HEK293T (cell line): ENCODE measurements around the gene JMJD1C.
A peak's percentile ranks its signal among the peaks of the same experiment; 100 is the strongest.
"Not testable (repeated sequence)": the region's sequence is repeated elsewhere in the genome, so short reads cannot be mapped to it uniquely, and the experiment has no call there.

Source experiments
- CTCF ChIA-PET: fragments of 350-600 bp; formaldehyde crosslinking; extraction: SDS; loops from one replicate; lab custom pipeline; 2021; ENCODE audit warnings: antibody characterized with exemption, inconsistent platforms; lab: Yijun Ruan, JAX
- POLR2A ChIA-PET: fragments of 350-600 bp; formaldehyde crosslinking; extraction: SDS; loops from one replicate; lab custom pipeline; 2020; ENCODE audit warnings: antibody characterized with exemption, inconsistent platforms; lab: Yijun Ruan, JAX
- DNase-seq: peaks from one replicate; pipeline ENCODE4 v3.0.0; 2012; ENCODE audit warnings: mixed read lengths; ENCODE audit errors: extremely low spot score
- ARNT ChIP-seq: fragments of 450-650 bp; IDR thresholded peaks from 2 replicates; pipeline ENCODE4 v1.6.1; 2017; ENCODE audit warnings: mild to moderate bottlenecking
- BHLHE40 ChIP-seq: fragments of 450-650 bp; IDR thresholded peaks from 2 replicates; pipeline ENCODE4 v1.6.1; 2016; ENCODE audit warnings: mild to moderate bottlenecking, moderate library complexity, borderline replicate concordance
- CTBP1 ChIP-seq: fragments of 450-650 bp; IDR thresholded peaks from 2 replicates; pipeline ENCODE4 v1.6.1; 2016; ENCODE audit warnings: borderline replicate concordance
- ELF4 ChIP-seq: fragments of 450-650 bp; IDR thresholded peaks from 2 replicates; pipeline ENCODE4 v1.6.1; 2017; ENCODE audit warnings: antibody characterized with exemption
- FOXA1 ChIP-seq: fragments of 450-650 bp; IDR thresholded peaks from 2 replicates; pipeline ENCODE4 v1.6.1; 2016; ENCODE audit warnings: mild to moderate bottlenecking
- FOXK2 ChIP-seq: fragments of 450-650 bp; IDR thresholded peaks from 2 replicates; pipeline ENCODE4 v1.6.1; 2016; ENCODE audit warnings: mild to moderate bottlenecking
- FOXM1 ChIP-seq: fragments of 450-650 bp; IDR thresholded peaks from 2 replicates; pipeline ENCODE4 v1.6.1; 2017; ENCODE audit warnings: mild to moderate bottlenecking, borderline replicate concordance
- HDGF ChIP-seq: fragments of 450-650 bp; IDR thresholded peaks from 2 replicates; pipeline ENCODE4 v1.6.1; 2017; ENCODE audit warnings: antibody characterized with exemption, borderline replicate concordance
- L3MBTL2 ChIP-seq: fragments of 450-650 bp; conservative IDR thresholded peaks from 2 replicates; pipeline ENCODE4 v1.6.1; 2016; ENCODE audit warnings: mild to moderate bottlenecking
- LEF1 ChIP-seq: fragments of 450-650 bp; IDR thresholded peaks from 2 replicates; pipeline ENCODE4 v1.6.1; 2017; ENCODE audit warnings: mild to moderate bottlenecking, borderline replicate concordance
- NFRKB ChIP-seq: fragments of 450-650 bp; IDR thresholded peaks from 2 replicates; pipeline ENCODE4 v1.6.1; 2016; ENCODE audit warnings: mild to moderate bottlenecking, moderate library complexity
- SP1 ChIP-seq: fragments of 450-650 bp; IDR thresholded peaks from 2 replicates; pipeline ENCODE4 v1.6.1; 2017
- SUZ12 ChIP-seq: fragments of 450-650 bp; IDR thresholded peaks from 2 replicates; pipeline ENCODE4 v1.6.1; 2016; ENCODE audit warnings: mild to moderate bottlenecking
- TARDBP ChIP-seq: fragments of 450-650 bp; IDR thresholded peaks from 2 replicates; pipeline ENCODE4 v1.6.1; 2016
- ZNF384 ChIP-seq: fragments of 450-650 bp; IDR thresholded peaks from 2 replicates; pipeline ENCODE4 v1.6.1; 2016
- TF ChIP-seq, protein P1 (sequence below): fragments of 450-650 bp; IDR thresholded peaks from 2 replicates; pipeline ENCODE4 v1.6.1; 2016

Gene JMJD1C

DNA sequence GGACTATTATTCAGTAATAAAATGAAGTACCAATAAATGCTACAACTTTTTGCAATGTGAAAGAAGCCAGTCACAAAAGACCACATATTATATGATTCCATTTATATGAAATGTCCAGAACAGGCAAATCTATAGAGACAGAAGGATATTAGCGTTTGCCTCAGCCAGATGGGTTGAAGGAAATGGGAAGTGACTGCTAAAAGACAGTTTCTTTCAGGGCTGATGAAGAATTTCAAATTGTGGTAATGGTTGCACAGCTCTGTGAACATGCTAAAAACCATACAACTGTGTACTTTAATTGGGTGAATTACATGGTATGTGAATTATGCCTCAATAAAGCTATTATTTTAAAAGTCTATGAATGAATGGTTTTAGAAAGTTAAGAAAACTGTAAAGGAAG, 31.5 kb upstream of the JMJD1C start:
- ChIA-PET CTCF (no interaction called here), POLR2A (no interaction called here)
- no peak for DNase-seq
- TF ChIP-seq SP1, result no peak
- TF ChIP-seq ZNF384, result no peak
- TF ChIP-seq LEF1, result no peak
- TF ChIP-seq, protein P1, sequence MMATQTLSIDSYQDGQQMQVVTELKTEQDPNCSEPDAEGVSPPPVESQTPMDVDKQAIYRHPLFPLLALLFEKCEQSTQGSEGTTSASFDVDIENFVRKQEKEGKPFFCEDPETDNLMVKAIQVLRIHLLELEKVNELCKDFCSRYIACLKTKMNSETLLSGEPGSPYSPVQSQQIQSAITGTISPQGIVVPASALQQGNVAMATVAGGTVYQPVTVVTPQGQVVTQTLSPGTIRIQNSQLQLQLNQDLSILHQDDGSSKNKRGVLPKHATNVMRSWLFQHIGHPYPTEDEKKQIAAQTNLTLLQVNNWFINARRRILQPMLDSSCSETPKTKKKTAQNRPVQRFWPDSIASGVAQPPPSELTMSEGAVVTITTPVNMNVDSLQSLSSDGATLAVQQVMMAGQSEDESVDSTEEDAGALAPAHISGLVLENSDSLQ, result no peak
- no peak for TF ChIP-seq HDGF
- TF ChIP-seq ARNT, result no peak
- no peak for TF ChIP-seq TARDBP
- no peak for TF ChIP-seq FOXA1
- TF ChIP-seq BHLHE40, result no peak
- no peak for TF ChIP-seq L3MBTL2
- TF ChIP-seq FOXK2, result no peak
- no peak for TF ChIP-seq CTBP1

DNA sequence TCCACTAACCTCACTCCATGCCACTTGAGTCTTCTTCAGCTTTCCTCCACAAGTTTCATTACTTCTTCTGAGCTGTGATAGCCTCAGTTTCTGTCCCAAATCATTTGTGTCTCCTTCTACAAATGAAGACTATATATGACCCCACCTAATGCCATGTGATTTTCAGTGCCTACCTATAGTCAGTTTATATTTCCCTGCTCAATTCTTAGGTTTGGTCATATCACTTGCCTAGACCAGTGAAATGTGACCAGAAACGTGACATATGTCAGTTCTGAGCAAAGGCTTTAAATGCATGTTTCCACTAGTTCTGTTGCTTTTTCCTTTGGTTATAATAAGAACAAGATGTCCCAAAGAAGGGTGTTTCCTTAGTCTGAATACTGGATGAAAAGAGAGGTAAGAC, 30.8 kb upstream of the JMJD1C start:
- DNase-seq, result no peak
- no peak for TF ChIP-seq SUZ12
- no peak for TF ChIP-seq FOXA1
- no peak for TF ChIP-seq NFRKB
- TF ChIP-seq L3MBTL2, result no peak
- no peak for TF ChIP-seq HDGF
- no peak for TF ChIP-seq TARDBP
- no peak for TF ChIP-seq FOXM1
- TF ChIP-seq, protein P1, result no peak
- ChIA-PET CTCF (no interaction called here), POLR2A (no interaction called here)

DNA sequence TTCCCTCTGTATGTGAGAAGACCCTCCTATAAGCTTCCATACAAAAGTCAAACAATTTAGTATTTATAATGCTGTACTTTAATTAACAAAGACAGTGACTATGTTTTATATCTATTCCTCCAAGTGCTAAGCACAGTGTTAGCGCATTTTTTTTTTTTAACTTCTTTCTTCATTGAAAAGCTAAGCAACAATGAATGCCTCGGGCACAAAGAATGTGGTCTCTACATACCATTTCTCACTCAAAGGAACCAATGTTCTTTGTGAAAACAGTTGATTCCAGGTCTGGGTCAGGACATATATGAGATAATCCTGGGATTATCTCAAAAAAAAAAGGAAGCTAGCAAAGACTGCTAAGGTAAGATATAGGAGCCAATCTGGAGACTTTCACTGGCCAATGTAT, 29.2 kb upstream of the JMJD1C start:
- no peak for DNase-seq
- ChIA-PET POLR2A (no interaction called here), CTCF (no interaction called here)
- TF ChIP-seq, protein P1, result no peak
- no peak for TF ChIP-seq TARDBP
- TF ChIP-seq ARNT, result no peak
- no peak for TF ChIP-seq ELF4
- TF ChIP-seq HDGF, result no peak
- TF ChIP-seq SP1, result no peak
- no peak for TF ChIP-seq LEF1
- no peak for TF ChIP-seq FOXA1
- no peak for TF ChIP-seq L3MBTL2
- TF ChIP-seq FOXM1, result no peak
- TF ChIP-seq BHLHE40, result no peak
- no peak for TF ChIP-seq FOXK2
- no peak for TF ChIP-seq CTBP1
- TF ChIP-seq SUZ12, result no peak

DNA sequence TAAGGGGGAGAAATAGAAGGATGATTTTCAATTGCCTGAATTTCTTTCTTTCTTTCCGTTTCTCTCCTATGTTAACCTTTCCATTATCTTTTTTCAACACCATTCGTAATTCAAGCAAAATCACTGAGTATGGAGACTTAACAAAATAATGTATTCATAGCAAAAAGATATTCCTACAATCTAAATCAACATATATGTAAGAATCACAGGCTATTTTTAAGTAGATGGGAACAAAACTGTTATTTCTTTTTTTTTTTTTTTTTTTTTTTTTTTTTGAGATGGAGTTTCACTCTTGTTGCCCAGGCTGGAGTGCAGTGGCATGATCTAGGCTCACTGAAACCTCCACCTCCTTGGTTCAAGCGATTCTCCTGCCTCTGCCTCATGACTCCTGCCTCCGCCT, 27.2 kb upstream of the JMJD1C start:
- POLR2A ChIA-PET, result no interaction called here
- CTCF ChIA-PET, result no interaction called here
- TF ChIP-seq ZNF384 (peak; percentile 71), FOXA1 (no peak)
- DNase-seq, result no peak

DNA sequence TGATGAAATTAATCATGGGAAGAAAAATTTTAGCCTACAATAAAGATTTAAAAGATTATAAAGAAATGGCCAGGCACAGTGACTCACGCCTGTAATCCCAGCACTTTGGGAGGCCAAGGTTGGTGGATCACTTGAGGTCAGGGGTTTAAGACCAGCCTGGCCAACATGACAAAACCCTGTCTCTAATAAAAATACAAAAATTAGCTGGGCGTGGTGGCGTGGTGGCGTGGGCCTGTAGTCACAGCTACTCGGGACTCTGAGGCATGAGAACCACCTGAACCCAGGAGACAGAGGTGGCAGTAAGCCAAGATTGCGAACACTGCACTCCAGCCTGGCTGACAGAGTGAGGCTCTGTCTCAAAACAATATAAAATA, 26.5 kb upstream of the JMJD1C start:
- CTCF ChIA-PET, DNase-seq: not testable (repeated sequence)
- POLR2A ChIA-PET, result interaction anchor here (1.2 to 1.5 kb wide), 2 partner anchors 26 to 30 kb away, joined by 3 to 5 read pairs; no protein-coding TSS in a partner anchor

DNA sequence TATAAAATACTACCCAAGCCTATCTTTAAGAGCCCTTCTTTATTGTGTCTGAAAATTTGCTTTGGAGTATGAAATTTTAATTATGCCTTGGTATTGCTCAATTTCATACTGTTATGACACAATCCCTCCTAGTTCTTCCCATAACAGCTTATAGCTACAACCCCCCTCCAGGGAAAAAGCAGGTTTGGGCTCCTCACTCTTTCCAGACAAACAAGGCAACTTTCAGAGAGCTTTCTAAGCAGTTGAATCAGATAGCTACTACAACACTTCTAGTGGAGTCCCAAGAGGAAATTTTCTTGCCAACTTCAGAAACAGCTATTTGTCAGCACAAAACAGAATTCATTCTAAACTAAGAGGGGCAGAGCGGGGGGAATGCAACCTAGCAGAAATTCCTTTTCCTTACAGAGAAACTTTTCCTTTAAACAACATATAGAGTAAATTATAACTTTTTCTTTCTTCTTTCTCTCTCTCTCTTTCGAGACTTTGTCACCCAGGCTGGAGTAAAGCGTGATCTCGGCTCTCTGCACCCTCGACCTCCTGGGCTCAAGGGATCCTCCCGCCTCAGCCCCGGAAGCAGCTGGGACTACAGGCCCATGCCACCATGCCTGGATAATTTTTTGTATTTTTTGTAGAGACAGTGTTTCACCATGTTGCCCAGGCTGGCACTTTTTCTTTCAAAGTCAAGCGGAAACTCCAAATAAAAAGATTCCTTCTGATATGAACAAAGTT, 26.0 kb upstream of the JMJD1C start:
- ChIA-PET POLR2A (interaction anchor here (1.2 to 1.5 kb wide), 2 partner anchors 25 to 30 kb away, joined by 3 to 5 read pairs; no protein-coding TSS in a partner anchor), CTCF (interaction anchor here (0.7 kb wide), 1 partner anchor 139 kb away, joined by 3 read pairs; no protein-coding TSS in a partner anchor)
- TF ChIP-seq NFRKB (no peak), SP1 (no peak), LEF1 (no peak), ZNF384 (no peak), FOXK2 (no peak), L3MBTL2 (no peak), FOXM1 (no peak), CTBP1 (no peak), ARNT (no peak), TARDBP (no peak), SUZ12 (no peak), BHLHE40 (no peak), ELF4 (no peak), FOXA1 (no peak)
- TF ChIP-seq, protein P1, result no peak
- DNase-seq, result no peak
